Fibroblast of peridontal ligament (primary cell): ENCODE data around the gene NKPD1.

ENCODE experiments used
- DNase-seq: peaks from one replicate; pipeline ENCODE4 v3.0.0-alpha.2; 2010; ENCODE audit errors: extremely low read depth

The NKPD1 gene

DNA sequence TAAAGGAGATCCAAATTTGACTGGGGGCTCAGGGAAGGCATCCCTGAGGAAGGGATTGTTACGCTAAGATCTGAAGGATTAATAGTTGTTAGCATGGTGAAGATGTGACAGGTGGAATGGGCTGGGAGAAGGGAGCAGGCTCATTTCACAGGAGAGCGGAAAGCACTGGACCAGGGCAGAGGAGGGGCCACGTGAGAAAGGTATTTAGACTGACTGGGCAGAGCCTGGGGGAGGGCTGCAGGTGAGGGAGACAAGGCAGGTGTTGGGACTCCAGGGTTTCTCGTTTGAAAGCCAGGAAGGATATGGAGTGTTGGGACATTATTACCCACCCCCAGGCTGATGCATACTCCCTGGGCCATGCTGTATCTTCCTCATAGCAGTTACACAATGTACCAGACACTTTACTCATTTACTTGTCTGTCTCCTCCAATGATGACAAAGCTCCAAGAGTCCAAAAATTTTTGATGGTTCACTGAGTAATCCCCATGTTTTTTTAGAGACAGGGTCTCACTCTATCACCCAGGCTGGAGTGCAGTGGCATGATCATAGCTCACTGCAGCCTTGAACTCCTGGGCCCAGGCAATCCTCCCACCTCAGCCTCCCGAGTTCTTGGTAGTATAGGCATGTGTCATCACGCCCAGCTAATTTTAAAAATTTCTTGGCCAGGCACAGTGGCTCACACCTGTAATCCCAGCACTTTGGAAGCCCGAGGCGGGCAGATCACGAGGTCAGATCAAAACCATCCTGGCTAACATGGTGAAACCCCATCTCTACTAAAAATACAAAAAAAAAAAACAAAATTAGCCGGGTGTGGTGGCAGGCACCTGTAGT, 14.9 kb upstream of the NKPD1 start:
- no peak for DNase-seq

DNA sequence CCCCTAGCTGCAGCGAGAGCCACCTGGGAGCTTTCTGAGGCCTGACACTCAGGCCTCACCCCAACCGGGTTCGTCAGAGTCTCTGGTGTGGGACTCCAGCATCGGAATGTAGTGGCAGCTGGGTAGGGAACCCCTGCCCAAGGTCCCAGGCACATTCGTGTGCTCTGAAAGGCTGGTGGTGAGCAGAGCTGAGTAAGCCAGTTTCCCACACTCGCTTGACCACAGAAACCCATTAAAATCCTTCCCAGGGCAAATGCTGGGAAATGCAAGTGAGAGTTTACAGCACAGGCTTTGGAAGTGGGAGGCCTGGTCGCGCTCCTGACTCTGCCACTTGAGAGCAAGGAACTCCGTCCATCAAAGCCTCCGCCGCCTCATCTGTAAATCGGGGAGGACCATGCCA, 13.0 kb upstream of the NKPD1 start:
- DNase-seq, result no peak

DNA sequence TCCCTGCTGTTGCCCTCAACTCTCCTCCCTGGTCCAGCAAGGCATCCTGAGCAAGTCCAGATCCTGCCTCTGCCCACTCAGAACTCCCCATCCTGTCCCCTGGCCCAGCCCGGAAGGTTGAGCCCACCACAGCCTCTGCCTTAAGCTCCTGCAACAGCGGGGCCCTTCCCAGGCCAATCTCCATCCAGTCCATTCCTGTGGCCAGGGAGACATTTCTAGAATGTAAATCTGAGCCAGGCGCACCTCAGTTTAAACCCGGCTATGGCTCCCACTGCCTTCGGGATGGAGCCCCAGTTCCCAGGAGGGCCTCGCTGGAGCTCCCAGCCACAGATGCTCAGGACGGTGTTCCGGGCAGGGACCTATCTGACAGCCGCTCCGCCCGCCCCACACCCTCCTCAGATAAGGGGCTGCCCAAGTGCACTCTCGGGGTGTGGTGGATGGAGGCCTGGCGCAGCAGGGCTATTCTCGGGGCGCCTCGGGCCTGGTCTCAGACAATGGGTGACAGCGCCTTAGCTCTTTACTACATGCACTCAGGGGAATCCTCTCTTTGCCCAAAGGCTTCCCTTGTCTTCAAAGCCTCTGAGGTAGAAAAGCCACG, 11.9 kb upstream of the NKPD1 start:
- DNase-seq, result no peak

DNA sequence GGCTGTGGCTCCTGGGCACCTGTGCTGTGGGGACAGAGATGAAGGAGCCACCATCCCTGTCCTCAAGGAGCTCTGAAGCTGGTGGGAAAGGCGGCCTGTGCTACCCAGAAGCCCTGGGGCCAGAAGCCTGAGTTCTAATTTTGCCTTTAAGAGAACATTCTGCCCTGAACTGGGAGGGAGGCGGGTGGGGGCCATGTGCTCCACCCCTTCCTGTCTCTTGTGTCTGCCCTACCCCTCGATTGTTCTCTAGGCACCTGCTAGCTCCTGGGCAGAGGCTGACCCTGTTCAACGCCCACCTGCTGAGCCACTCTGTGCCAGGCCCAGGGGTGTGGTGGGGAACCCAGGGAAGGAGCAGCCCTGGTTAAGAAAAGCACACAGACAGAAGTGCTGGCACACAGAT, 11.4 kb upstream of the NKPD1 start:
- DNase-seq, result no peak

DNA sequence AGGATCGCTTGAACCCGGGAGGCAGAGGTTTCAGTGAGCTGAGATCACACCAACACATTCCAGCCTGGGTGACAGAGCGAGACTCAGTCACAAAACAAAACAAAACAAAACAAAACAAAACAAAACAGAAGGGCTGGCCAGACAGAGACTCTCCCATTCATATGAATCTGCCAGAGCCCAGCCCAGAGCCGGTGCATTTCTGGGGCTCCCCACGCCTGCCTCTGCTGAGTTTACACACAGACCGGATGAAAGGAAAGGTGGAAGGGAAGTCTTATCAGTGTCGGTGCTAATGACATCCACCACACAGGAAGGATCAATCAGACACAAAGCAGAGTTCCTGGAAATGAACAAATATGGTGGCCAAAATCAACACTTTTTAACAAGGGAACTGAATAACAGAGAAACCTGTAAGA, 10.4 kb upstream of the NKPD1 start:
- no peak for DNase-seq

DNA sequence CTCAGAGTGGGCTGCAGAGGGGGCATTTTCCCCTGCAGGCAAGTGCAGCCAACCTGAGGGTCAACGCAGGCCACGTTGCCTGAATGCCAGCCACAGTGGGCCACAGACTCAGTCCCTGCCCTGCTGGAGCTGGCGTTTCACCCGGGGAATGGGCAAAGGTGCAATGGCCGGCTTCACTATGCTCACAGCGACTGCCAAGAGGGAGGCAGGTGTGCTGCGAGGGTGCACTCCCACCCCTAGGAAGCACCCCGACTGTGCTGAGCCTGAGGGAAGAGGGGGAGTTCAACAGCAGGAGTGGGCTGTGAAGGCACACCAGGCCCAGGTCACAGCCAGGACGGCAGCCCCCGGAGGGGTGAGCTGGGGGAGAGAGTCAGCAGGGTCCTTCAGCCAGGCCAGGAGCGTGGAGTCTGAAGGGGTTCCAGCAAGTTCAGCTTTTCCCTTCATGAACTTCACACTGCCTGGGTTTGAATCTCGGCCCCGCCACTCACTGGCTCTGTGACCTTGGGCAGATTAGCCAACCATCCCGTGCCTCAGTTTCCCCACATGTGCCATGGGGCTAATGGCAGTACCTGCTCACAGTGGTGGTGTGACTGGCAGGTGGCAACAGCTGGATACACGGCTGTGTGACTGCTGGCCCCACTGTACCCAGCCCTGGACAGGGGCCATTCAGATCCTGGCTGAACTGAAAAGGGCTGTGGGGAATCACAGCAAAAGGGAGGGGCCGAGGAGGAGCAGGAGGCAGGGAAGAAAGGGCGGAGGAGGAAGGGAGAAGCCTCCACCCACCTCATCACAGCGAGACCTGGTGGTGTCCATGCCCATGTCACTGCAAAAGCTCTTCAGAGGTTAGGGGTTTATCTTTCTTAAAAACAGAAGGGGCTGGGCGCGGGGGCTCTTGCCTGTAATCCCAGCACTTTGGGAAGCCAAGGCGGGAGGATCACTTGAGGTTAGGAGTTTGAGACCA, 9.6 kb upstream of the NKPD1 start:
- no peak for DNase-seq

DNA sequence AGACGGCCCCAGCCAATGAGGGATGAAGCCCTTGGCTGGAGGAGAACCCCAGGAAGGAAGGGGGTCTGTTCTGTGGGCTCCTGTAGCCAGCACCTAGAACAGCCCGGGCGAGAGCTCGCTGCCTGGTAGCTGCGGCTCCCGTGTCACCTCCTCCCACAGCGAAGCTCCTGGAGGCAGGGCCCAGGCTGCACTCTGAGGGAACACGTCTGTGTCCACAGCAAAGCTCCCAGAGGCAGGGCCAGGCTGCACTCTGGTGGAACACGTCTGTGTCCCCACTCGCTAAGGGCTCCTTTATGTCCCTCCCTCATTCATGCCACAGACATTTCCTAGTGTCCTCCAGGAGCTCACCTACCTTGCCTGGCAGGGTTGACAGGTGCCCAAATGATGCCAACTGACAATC, 8.8 kb upstream of the NKPD1 start:
- no peak for DNase-seq

DNA sequence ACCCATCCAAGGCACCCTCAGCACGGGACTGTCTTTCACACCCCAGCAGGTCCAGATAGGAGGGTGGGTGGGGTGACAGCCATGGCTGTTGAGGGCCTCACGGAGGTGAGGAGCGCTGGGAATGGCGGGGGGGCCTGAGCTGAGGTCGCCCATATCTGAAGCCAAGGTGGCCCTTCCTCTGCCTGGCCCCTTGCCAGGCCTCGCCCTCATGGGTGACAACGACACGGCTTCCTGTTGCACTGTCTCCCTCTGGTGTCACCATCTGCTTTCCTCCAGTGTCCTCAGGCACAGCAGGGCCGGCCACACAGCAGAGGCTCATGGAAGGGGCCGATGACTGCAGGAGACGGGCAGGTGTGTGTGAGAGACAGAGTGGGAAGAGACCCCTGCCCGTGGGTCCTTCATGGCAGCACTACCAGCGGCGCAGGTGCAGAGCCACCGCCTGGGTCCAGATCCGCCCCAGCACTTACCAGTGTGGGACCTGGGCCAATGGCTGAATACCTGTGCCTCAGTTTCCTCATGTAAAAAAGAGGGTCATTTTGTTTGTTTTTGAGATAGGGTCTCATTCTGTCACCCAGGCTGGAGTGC, 8.1 kb upstream of the NKPD1 start:
- no peak for DNase-seq

DNA sequence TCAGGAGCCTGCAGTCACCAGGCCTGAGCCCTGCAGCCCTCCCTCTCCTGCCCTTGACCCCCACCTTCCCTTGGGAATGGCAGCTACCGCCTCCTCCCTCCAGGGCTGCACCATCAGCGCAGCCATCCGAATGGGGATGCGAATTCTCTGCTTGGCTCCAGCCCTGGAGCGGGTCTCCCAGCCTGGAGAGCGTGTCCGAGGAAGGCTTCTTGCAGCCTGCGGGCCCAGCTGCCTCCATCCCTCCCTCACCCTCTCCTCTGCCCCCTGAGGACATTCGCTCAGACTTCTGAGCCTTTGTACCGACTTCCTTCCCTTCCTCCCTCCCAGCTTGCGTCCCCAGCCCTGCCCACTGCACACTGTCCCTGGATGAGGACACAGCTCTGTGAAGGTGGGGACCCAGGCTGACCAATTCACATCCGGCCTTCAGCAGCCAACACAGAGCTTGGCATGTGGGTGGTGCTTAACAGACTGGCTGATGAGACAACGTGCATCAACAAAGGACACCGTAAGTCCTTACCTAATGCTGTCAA, 6.0 kb upstream of the NKPD1 start:
- DNase-seq, result no peak

DNA sequence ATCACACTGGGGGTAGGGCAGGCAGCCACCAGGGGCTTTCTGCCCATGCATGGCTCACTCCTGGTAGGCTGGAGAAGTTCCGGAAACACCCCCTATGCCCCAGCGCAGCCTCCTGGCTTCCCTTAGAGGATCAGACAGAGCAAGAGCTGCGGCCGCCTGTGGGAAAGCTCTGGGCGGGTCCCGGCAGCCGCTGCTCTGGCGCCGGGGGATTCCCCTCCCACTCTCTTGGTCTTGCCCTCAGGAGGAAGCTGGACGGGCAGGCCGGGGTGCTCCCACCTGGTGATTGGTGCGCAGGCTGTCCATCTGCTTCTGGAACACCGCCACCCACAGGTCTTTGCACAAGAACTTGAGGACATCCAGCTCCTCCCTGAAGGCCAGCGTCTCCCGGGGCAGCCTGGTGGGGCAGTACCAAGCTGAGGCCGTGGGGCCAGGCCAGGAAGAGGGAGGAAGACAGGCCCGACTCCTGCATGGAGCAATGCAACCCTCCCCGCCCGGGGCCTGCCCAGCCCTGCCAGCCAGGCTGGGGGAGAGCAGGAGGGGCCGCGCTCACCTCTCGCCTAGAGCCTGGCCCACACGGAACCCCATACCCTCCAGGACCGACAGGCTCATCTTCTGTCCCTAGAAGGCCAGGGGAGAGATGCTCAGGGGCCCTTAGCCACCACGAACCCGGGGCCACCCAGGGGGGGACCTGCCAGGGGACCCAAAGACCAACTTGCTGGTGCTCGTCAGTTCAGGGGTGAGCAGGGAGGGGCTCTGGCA, 4.0 kb upstream of the NKPD1 start:
- DNase-seq, result peak; percentile 19

DNA sequence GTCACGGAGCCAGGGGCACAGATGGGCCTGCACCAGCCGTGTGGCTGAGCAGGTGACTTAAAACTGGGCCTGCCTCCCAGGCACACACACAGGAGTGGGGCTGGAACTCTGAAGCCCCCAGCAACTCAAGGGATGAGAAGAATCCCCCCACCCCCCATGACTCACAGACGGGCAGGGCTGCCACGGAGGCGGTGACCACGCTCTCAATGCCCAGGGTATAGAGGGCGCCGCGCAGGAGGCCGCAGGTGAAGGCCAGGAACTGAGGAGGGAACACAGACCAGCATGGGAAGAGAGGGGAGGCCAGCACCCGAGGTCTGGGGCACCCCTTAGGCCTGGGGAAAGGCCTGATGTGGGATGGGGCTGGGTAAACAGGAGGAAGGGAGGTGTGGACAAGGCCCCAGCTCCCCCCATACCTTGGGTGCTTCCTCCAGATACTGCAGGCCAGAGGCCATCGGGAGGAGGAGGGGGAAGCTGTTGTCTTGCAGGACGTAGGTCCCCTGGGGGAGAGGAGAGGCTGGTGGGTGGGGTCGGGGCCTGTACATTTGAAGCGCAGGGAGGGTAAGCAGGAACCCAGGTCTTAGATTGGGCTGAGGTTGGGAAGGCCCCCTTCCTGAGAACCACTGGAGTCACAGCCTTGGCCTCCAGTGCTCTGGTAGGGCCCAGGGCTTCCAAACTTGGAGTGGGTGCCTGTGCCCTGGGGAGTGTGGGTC, 3.1 kb upstream of the NKPD1 start:
- DNase-seq, result no peak

DNA sequence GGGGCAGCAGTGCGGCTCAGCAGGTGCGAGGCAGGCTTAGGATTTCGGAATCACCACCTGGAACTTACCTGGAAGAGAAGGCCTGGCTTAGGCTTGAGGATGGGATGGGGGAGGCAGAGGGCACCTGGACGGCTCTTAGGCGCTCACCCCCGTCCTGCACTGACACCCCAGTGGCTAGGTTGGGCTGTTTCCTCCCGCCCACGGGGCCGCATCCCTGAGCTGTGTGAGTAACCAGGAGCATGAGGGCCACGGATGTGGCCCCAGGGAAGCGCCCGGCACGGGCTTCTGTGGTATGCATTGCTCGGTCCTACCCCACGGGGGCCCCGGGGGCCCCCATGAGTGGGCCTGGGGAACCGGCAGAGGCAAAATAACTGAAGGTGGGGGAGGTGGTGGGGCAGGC, 2.4 kb upstream of the NKPD1 start:
- DNase-seq, result no peak

DNA sequence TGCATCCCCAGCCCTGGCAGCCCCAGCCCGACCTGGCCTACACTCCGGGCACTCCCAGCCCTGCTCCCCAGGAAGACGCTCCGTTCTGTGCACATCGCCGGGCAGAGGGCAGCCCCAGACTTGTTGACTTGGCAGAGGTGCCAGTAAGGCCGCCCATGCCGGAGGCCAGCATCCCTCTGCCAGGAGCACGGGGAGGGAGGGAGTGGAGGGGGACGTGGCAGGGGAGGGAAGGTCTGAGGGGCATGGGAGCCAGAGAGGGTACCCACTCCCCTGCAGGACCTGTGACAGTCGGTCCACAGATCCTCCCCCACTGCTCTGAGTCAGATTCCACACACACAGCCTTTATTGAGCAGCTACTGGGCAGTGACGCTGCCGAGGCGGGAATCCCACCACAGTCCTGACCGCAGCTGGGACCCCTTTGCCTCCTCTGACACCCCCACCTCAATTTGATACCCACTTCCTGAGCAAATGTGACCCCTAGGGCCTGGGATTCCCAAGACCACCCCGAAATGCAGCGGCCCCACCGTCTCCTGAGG, 1.9 kb upstream of the NKPD1 start:
- DNase-seq, result no peak

DNA sequence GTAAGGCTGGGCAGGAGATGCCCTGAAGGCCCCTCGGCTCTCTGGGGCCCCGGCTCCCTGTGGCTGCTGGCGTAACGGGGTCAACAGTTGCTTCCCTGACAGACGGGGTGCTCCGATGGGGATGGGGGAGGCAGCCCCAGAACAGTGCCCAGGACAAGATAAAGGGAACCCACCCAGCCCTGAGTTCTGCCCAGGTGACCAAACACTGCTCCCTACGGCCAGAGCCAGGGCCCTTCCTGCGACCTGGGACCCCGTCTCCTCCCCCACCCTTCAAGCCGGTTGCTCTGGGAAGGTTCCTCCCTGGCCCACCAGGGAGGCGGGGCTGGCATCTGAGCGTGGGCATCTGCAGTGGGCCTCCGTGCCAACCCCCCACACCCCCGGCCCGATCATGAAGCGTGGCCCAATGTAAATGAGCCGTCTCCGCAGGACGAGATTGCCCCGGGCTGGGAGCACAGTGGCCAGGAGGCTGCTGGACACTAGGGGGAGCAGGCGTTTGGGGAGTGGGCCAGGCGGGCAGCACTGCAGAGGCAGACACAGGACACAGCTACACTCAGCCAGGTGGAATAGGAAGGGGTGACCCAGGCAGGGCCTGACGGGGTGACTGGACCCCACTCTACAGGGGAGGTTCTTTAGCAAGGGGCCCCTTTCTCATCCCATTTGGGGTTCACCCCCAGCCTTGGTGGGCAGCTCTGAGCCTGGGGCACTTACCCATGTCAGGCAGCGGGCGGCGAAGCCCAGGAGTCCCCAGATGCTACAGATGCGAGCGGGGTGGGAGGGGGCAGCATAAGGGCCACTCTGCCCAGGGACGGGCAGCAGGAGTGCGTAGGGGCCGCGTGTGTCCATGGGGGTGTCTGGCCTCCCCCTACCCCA, 1.2 kb upstream of the NKPD1 start:
- peak; percentile 32 for DNase-seq

DNA sequence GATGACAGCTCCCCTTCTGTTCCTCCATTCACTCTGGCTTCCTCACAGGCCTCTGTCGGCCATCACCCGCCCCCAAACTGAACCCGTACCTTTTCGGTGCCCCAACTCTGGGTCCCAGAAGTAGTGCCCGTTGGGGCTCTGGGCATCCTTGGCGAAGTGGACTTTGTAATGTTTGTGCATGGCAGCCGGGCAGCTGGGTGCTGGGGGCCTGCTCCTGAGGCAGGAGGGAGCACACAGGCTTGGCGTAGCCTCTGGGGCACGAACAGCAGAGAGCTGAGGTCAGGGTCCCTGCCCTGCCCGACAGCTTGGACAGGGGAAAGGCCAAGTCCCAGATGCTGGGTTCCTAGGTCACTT, 834 bp downstream of the NKPD1 start:
- no peak for DNase-seq

DNA sequence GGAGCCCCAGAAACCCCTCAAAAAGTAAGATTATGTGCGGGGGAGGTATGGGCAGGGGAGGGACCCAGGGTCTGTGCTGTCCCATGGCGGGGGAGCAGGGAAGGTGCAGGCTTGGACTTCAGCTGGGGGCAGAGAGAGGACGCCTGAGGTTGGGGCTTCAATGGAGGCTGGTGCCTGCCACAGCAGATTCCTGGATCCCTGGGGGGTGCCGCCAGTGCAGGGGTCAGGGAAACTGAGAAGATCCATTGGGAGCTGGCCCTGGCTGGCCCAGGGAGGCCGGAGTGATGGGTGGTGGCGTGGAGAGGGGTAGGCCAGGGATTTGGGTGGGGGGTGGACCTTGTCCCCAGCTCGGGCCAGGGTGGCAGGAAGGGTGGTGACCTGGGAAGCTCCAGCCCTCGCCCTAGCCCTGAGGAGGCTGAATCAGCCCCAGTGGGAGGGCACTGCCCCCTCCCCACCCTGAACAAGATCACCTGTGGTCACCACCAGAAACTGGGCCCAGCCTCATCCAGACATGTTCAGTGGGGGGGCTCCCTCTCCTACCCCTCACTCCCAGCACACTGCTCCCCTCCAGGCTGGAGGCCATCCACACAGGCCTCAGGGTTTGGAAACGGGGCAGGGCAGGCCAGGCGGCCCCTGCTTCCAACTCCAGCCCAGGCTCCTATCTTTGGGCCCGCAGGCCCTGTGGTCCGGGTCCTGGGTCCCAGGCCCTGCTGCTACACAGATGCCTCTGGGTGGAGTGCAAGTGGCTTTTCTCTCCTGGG, 1.4 kb downstream of the NKPD1 start:
- DNase-seq, result no peak

DNA sequence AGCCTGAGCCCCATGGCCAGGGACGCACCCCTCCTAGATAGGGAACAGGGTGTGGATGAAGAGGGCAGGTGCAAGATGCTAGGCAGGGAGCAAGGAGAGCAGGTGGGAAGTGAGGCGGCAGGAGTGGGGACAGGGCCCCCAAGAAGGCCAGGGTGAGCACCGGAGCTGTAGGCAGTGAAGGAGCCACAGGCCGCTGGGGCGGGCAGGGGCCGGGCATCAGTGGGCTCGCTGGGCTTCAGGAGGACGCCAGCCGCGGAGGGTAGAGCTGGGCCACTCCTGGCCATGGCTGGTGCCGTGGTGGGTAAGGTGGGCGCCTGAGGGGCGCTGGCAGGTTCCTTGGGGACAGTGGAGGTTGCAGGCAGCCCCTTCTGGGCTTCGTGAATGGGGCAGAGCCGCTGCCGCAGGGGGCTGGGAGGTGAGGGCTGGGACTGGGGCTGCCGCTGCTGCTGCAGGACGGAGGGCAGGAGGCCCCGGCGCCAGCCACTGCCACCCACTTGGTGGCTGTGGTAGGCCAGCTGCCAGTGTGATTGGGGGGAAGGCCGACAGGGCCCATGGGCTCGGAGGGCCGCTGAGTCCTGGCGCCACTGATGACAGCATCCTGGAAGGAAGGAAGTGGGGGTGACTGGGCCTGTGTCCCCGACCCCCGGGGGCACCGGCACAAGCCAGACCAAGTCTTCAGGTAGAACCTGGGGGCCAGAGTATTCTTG, 2.1 kb downstream of the NKPD1 start:
- DNase-seq, result no peak

DNA sequence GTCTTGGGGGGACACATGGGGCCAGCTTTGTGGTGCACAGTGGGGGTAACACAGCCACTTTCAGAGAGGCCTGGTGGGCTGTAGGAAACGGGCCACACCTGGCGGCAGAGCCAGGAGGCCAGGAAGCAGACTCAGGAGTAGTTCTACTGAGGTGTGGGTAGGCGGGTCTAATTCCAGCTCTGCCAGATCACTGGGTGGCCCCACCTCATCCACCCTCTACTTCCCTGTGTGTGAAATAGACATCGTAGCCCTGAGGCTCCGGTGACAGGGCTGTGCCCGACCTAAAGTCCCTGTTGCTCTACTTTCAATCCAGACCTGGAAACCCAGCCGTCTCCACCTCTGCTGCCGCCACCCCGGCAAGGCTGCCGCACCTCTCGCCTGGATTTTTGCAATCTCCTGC, 4.0 kb downstream of the NKPD1 start:
- no peak for DNase-seq
